ENCODE results near the gene PTPRA.
"Not testable (repeated sequence)": the region's sequence is repeated elsewhere in the genome, so short reads cannot be mapped to it uniquely, and the experiment has no call there.

Gene PTPRA

DNA sequence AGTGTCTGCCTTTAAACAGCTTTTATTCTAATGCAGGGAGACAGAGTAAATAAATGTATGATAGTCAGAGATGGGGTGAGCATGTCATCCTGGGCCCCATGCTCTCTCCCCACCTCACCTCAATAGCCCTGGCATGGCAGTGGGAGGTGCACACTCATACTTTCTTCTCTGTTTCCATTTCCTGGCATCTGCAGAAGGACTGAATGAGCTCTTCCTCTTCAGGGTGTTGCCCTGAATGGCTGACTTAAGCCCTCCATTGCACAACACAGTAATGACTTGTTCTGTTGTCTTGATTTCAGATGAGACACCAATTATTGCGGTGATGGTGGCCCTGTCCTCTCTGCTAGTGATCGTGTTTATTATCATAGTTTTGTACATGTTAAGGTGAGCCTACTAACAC, 113.2 kb downstream of the PTPRA start:
- H3K36me3 Mint-ChIP-seq (ENCODE audit: low read depth): peaks cover 48% of the 10 kb centered on the region
- intact Hi-C loops (cut with micrococcal nuclease): loop anchor here (5.0 kb wide), 1 partner anchor 114 kb away; the partner anchor contains the start of gene PTPRA
- no peaks in the 10 kb centered on the region for H3K4me1 Mint-ChIP-seq (ENCODE audit: low read depth)
- no peak overlapping the region for H3K4me3 Mint-ChIP-seq
- H3K27me3 Mint-ChIP-seq: no peaks in the 10 kb centered on the region
- peak overlapping the region; percentile 40 for H3K27ac Mint-ChIP-seq
- H3K9me3 Mint-ChIP-seq: no peaks in the 10 kb centered on the region

DNA sequence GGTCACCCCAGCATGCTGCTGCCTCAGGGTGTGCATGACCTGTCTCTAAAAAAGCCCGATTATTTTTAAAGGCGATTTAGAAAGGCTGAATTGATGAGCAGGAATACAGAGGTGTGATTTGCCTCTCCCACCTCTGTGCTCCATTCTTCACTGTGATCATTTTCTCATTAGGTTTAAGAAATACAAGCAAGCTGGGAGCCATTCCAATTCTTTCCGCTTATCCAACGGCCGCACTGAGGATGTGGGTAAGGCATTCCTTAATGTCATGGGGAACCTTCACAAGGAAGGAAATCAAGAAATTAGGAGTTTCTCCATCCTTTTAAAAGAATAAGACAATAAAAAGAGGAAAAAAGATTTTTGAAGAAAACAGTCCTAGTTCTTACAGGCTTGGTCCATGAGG, 114.6 kb downstream of the PTPRA start:
- H3K27ac Mint-ChIP-seq: no peak overlapping the region
- no peak overlapping the region for H3K4me3 Mint-ChIP-seq
- intact Hi-C loops (cut with micrococcal nuclease): loop anchor here (5.0 kb wide), 1 partner anchor 116 kb away; the partner anchor contains the start of gene PTPRA
- H3K4me1 Mint-ChIP-seq (ENCODE audit: low read depth): no peaks in the 10 kb centered on the region
- no peaks in the 10 kb centered on the region for H3K9me3 Mint-ChIP-seq
- peaks cover 61% of the 10 kb centered on the region for H3K36me3 Mint-ChIP-seq (ENCODE audit: low read depth)
- no peaks in the 10 kb centered on the region for H3K27me3 Mint-ChIP-seq

DNA sequence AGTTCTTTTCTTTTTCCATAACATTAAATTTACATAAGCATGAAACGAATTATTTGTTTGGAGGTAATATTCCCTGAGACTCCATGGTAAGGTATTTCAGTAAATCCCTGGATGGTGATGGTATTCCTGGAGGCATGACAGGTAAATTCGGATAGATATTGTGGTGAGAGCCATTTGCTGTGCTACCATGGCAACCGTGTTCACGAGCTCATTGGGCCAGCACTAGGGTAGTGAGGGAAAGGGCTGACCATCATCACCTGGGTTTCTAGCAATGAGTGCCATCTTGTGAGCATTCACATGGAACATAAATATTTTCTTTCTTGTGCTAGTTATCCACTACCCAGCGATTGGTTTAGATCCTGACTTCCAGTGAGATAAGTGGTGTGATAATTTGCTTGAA, 118.3 kb downstream of the PTPRA start:
- no peaks in the 10 kb centered on the region for H3K27me3 Mint-ChIP-seq
- no peak overlapping the region for H3K27ac Mint-ChIP-seq
- no peaks in the 10 kb centered on the region for H3K4me1 Mint-ChIP-seq (ENCODE audit: low read depth)
- intact Hi-C loops (cut with micrococcal nuclease): no loop called here
- no peak overlapping the region for H3K4me3 Mint-ChIP-seq
- H3K9me3 Mint-ChIP-seq: no peaks in the 10 kb centered on the region
- H3K36me3 Mint-ChIP-seq (ENCODE audit: low read depth): peaks cover 98% of the 10 kb centered on the region

DNA sequence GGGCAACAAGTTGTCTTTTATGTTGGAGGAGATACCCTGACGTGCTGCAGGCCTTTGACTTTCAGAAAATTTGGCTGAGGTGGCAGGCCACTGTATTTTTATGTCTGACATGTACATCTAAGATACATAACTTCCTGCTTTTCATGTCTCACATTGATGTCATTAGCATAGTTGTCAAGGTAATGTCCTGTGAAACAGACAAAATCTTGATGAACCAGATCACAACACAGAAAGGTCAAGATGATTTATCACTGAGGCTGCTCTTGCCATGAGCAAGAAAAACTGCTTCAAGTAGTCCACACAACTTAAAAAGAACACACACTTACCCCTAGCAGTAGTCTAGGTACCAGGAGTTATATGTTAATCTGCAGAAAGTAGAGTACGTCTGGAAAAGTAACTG, 120.0 kb downstream of the PTPRA start:
- H3K4me1 Mint-ChIP-seq (ENCODE audit: low read depth): no peaks in the 10 kb centered on the region
- no peaks in the 10 kb centered on the region for H3K9me3 Mint-ChIP-seq
- no peak overlapping the region for H3K4me3 Mint-ChIP-seq
- H3K27ac Mint-ChIP-seq: no peak overlapping the region
- H3K27me3 Mint-ChIP-seq: no peaks in the 10 kb centered on the region
- peaks cover 96% of the 10 kb centered on the region for H3K36me3 Mint-ChIP-seq (ENCODE audit: low read depth)
- intact Hi-C loops (cut with micrococcal nuclease): no loop called here

DNA sequence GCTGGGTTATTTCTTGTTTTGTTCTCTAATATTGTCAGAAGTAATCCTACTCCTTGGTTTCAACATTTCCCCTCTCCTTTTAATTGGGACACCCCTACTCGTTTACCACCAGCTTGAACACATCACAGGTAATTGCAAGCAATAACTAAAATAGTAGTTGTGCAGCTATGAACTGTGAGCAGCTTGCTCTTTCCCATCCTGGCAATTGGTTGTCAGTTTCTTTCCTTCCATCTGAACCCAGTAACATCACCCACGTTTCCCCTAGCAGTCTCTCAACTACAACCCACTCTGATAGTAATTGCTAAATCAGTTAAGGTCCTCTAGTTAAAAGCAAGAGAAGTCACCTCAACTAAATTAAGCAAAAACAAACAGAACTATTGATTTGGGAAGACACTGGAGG, 122.5 kb downstream of the PTPRA start:
- intact Hi-C loops (cut with micrococcal nuclease): no loop called here
- H3K27ac Mint-ChIP-seq: no peak overlapping the region
- no peak overlapping the region for H3K4me3 Mint-ChIP-seq
- no peaks in the 10 kb centered on the region for H3K9me3 Mint-ChIP-seq
- no peaks in the 10 kb centered on the region for H3K27me3 Mint-ChIP-seq
- peaks cover 86% of the 10 kb centered on the region for H3K36me3 Mint-ChIP-seq (ENCODE audit: low read depth)
- H3K4me1 Mint-ChIP-seq (ENCODE audit: low read depth): no peaks in the 10 kb centered on the region

DNA sequence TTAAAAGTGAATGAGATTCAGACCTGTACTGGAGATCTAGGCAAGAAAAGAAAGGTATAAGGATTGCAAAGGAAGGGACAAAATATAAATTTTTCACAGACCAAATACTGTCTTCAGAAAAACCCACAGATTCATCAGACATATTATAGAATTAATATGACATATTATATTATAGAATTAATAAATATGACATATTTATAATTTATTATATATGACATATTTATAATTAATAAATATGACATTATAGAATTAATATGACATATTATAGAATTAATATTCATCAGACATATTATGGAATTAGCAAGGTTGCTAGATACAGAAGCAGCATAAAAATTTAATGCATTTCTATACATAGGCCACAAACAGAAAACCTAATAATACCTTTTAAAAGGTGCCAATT, 125.4 kb downstream of the PTPRA start:
- no peak overlapping the region for H3K4me3 Mint-ChIP-seq
- intact Hi-C loops (cut with micrococcal nuclease): no loop called here
- H3K27me3 Mint-ChIP-seq: no peaks in the 10 kb centered on the region
- H3K9me3 Mint-ChIP-seq: no peaks in the 10 kb centered on the region
- H3K4me1 Mint-ChIP-seq (ENCODE audit: low read depth): no peaks in the 10 kb centered on the region
- H3K27ac Mint-ChIP-seq: no peak overlapping the region
- peaks cover 77% of the 10 kb centered on the region for H3K36me3 Mint-ChIP-seq (ENCODE audit: low read depth)

DNA sequence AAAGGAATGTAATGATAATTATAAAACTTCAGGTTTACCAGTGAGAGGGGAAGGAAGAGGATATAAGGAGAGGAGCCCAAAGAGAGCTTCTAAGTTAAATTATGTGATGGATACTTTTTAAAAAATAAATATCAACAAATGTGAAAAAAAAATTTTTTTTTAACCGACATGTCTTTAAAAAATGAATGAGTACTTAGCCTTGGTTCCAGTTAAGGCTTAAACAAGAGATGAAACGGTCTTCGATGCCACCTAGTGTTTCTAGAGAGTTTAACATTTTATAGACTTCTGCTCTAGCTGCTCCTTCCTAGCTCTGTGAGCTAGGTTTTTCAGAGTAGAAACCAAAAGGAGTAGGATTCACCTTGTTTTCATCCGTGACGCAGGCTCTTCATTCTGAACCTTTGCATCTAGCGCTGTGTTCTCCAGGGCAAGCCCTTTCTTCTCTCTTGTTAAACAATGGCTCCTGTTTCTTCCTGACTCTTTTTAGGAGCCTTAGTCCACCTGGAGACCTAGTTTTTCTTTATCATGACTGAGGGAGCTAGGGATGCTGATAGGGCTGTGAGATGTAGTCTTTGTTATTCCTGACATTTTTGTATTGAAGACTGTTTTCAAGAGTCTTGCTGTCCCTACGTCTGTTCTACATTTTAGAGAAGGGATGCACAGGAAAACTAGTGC, 127.7 kb downstream of the PTPRA start:
- no peak overlapping the region for H3K4me3 Mint-ChIP-seq
- intact Hi-C loops (cut with micrococcal nuclease): loop anchor here (5.0 kb wide), 1 partner anchor 289 kb away; no protein-coding TSS in a partner anchor
- H3K27ac Mint-ChIP-seq: no peak overlapping the region
- peaks cover 69% of the 10 kb centered on the region for H3K36me3 Mint-ChIP-seq (ENCODE audit: low read depth)
- no peaks in the 10 kb centered on the region for H3K4me1 Mint-ChIP-seq (ENCODE audit: low read depth)
- H3K9me3 Mint-ChIP-seq: no peaks in the 10 kb centered on the region
- H3K27me3 Mint-ChIP-seq: no peaks in the 10 kb centered on the region

DNA sequence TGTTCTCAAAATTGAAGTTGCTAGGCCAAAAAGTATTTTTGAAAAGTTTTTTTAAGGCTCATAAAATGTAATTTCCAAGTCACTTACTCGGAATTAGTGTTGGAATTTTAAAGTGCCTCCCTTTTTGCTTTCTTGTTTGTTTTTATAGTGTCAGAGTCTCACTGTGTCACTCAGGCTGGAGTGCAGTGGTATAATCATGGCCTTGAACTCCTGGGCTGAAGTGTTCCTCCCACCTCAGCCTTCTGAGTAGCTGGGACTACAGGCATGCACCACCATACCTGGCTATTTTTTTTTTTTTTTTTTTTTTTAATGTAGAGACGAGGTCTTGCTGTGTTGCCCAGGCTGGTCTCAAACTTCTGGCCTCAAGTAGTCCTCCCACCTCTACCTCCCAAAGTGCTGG, 130.1 kb downstream of the PTPRA start:
- Mint-ChIP-seq H3K36me3 (ENCODE audit: low read depth) (peaks cover 71% of the 10 kb centered on the region), H3K4me3 (no peak overlapping the region), H3K27ac (no peak overlapping the region), H3K9me3 (no peaks in the 10 kb centered on the region), H3K4me1 (ENCODE audit: low read depth) (no peaks in the 10 kb centered on the region), H3K27me3 (no peaks in the 10 kb centered on the region)
- intact Hi-C loops (cut with micrococcal nuclease): loop anchor here (5.0 kb wide), 1 partner anchor 291 kb away; no protein-coding TSS in a partner anchor

DNA sequence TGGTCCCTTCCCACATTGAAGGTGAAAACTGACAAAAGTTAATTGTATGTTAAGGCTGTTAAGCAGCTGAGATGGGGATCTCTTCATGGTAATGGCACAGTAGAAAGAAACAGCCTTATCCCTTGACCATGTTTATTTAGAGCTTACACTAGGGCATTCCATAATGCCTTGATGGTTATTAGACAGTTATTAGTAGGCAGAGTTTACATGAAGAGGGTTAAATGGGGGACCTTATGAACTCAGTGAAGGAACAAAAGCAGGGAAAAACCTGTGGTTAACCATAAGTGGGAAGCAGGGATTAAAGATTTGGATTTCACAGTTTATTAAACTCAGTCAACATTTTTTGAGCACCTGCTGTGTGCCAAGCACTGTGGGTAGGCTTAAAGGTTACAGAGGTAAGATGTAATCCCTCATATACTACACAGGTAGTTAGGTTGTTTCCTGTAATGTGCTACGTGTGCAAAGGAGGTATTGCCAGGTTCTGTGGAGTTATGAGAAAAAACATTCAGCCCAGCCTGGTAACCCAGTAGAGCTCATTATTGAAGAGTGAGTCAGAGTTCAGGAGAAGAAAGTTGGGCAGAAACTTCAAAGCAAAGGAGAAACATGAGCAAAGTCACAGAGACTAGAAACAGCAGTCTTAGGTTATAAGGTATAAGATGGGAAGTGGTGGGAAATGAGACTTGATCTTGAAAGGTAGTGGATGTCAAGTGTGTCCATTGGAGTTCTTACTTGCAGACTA, 137.9 kb downstream of the PTPRA start:
- Mint-ChIP-seq H3K36me3 (ENCODE audit: low read depth) (peaks cover 76% of the 10 kb centered on the region), H3K4me3 (no peak overlapping the region), H3K27ac (no peak overlapping the region), H3K9me3 (no peaks in the 10 kb centered on the region), H3K4me1 (ENCODE audit: low read depth) (no peaks in the 10 kb centered on the region), H3K27me3 (no peaks in the 10 kb centered on the region)
- intact Hi-C loops (cut with micrococcal nuclease): no loop called here

DNA sequence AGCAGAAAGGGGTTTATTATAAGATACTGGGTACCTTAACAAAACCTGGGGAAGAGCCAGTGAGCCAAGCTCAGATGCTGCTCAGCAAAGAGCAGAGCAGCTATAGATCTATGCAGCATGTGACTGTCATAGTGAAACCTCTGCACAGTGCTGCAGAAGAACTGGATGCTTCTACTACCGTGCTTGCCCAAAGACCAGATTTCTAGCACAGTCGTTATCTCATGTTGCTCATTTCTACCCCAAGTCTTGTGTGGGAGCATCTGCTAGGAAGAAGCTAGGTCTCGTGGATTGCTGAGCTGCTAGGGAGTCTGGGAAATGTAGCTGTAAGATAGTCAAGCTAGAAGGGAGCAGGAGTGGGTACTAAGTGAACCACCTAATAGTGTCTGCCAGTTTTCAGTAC, 138.5 kb downstream of the PTPRA start:
- no peak overlapping the region for H3K27ac Mint-ChIP-seq
- intact Hi-C loops (cut with micrococcal nuclease): no loop called here
- no peak overlapping the region for H3K4me3 Mint-ChIP-seq
- no peaks in the 10 kb centered on the region for H3K4me1 Mint-ChIP-seq (ENCODE audit: low read depth)
- H3K36me3 Mint-ChIP-seq (ENCODE audit: low read depth): peaks cover 75% of the 10 kb centered on the region
- no peaks in the 10 kb centered on the region for H3K9me3 Mint-ChIP-seq
- H3K27me3 Mint-ChIP-seq: no peaks in the 10 kb centered on the region

DNA sequence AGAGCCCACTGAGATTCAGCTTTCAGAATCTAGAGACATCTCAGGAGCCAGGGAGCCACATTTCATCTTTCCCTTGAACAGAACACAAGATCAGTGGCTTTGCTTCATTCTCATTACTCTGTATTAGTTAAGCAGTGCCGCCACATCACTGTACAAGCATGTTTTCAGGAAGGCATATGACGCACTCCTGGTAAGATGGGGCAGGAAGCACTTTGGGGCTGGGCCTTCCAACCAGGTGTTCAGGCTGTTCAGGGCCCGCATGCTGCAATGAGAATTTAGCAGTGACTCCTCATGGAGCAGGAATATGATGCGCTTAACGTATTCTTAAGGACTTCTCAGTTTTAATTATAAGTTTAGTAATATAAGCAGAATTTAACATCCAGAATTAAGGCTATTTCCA, 140.5 kb downstream of the PTPRA start:
- no peaks in the 10 kb centered on the region for H3K4me1 Mint-ChIP-seq (ENCODE audit: low read depth)
- H3K9me3 Mint-ChIP-seq: no peaks in the 10 kb centered on the region
- H3K27me3 Mint-ChIP-seq: no peaks in the 10 kb centered on the region
- H3K4me3 Mint-ChIP-seq: no peak overlapping the region
- intact Hi-C loops (cut with micrococcal nuclease): no loop called here
- H3K27ac Mint-ChIP-seq: no peak overlapping the region
- H3K36me3 Mint-ChIP-seq (ENCODE audit: low read depth): peaks cover 72% of the 10 kb centered on the region

DNA sequence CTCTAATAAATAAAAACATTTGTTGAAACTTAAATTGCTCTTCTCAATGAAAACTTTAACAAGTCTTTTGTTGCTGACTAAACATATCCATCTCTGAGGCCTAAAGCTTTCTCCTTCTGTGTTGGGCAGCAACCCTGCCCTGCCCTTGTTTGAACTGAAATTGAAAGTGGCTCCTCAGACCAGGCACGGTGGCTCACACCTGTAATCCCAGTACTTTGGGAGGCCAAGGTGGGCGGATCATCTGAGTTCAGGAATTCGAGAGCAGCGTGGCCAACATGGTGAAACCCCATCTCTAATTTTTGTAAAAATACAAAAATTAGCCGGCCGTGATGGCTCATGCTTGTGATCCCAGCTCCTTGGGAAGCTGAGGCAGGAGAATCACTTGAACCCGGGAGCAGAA, 140.9 kb downstream of the PTPRA start:
- intact Hi-C loops (cut with micrococcal nuclease): no loop called here
- Mint-ChIP-seq H3K4me3 (no peak overlapping the region), H3K27me3 (no peaks in the 10 kb centered on the region), H3K36me3 (ENCODE audit: low read depth) (peaks cover 70% of the 10 kb centered on the region), H3K4me1 (ENCODE audit: low read depth) (no peaks in the 10 kb centered on the region), H3K27ac (no peak overlapping the region), H3K9me3 (no peaks in the 10 kb centered on the region)

DNA sequence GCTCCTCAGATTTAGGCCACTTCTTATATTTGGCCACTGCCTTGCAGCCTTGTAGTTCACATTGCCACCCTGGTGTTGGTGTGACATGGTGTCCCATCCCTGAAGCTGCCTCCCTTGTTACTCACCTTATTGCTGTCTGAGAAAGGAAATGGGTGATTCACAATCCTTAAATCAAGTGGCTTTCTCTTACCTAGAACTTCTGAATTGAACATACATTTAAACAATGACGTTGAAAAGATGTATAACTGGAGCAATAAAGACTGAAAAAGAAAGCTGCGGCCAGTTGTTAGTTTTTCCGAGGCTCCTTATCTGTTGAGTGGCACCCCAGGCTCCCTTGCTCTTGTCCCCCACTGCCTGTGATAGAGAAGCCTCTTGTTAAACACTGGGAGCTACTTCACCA, 141.4 kb downstream of the PTPRA start:
- H3K4me1 Mint-ChIP-seq (ENCODE audit: low read depth): no peaks in the 10 kb centered on the region
- intact Hi-C loops (cut with micrococcal nuclease): no loop called here
- no peak overlapping the region for H3K27ac Mint-ChIP-seq
- H3K9me3 Mint-ChIP-seq: no peaks in the 10 kb centered on the region
- H3K4me3 Mint-ChIP-seq: no peak overlapping the region
- peaks cover 70% of the 10 kb centered on the region for H3K36me3 Mint-ChIP-seq (ENCODE audit: low read depth)
- H3K27me3 Mint-ChIP-seq: no peaks in the 10 kb centered on the region

DNA sequence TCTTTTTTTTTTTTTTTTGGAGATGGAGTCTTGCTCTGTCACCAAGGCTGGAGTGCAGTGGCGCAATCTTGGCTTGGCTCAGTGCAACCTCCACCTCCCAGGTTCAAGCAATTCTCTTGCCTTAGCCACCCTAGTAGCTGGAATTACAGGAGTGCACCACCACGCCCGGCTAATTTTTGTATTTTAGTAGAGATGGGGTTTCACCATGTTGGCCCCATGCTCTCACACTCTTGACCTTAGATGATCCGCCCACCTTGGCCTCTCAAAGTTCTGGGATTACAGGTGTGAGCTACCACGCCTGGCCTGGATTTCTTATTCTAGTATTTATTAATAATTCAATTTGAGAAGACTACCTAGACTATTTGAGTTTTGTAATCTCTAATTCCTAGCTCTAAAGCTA, 142.0 kb downstream of the PTPRA start:
- not testable (repeated sequence) for H3K27ac Mint-ChIP-seq

More for the DNA sequence above, 142.0 kb downstream of the PTPRA start:
- H3K4me1 Mint-ChIP-seq (ENCODE audit: low read depth); H3K9me3 Mint-ChIP-seq; H3K27me3 Mint-ChIP-seq; H3K4me3 Mint-ChIP-seq; intact Hi-C loops (cut with micrococcal nuclease): not testable (repeated sequence)
- peaks cover 70% of the 10 kb centered on the region for H3K36me3 Mint-ChIP-seq (ENCODE audit: low read depth)
